Measurements from ENCODE around the gene GUCA1A. TPM values are rescaled to one million over a fixed set of nuclear protein-coding genes. Genes with fewer than 3 reads are reported as not detected.

GUCA1A gene
- total RNA-seq, 2 experiments from 2014 or later = not detected

GRCh38 chr6:42163981-42164380, 9.2 kb upstream of the GUCA1A start:
- Histone ChIP-seq H3K4me2 (ENCODE audit: low read length) (no peak overlapping the region), H3K27ac (ENCODE audit: low read depth, low read length, poor library complexity, severe bottlenecking) (no peak overlapping the region), H3K36me3 (ENCODE audit: insufficient read depth, low read length) (no peaks in the 10 kb centered on the region), H3K79me2 (ENCODE audit: insufficient read depth, low read depth, low read length) (no peaks in the 10 kb centered on the region), H3K4me1 (ENCODE audit: insufficient read depth, low read length, poor library complexity, severe bottlenecking) (no peaks in the 10 kb centered on the region), H4K20me1 (ENCODE audit: insufficient read depth, low read length) (no peaks in the 10 kb centered on the region), H3K4me3 (ENCODE audit: low read depth, low read length, poor library complexity, severe bottlenecking) (no peak overlapping the region), H3K9me3 (ENCODE audit: low read length) (no peaks in the 10 kb centered on the region), H3K9me2 (ENCODE audit: insufficient read depth, low read length) (no peaks in the 10 kb centered on the region), H2AFZ (ENCODE audit: low read length) (no peak overlapping the region)
- DNase-seq (ENCODE audit: low spot score) = no peak
- intact Hi-C loops (cut with micrococcal nuclease; ENCODE audit: unreplicated experiment) = loop anchor here (1.0 to 10.0 kb wide), 2 partner anchors 24 to 559 kb away; no protein-coding TSS in a partner anchor
- CTCF ChIA-PET (ENCODE audit: unreplicated experiment) = no interaction called here
- no peak for TF ChIP-seq EZH2phosphoT487 (IDR thresholded peaks at IDR 0.05; ENCODE audit: borderline replicate concordance, low read depth, low read length)
- TF ChIP-seq, protein P1, sequence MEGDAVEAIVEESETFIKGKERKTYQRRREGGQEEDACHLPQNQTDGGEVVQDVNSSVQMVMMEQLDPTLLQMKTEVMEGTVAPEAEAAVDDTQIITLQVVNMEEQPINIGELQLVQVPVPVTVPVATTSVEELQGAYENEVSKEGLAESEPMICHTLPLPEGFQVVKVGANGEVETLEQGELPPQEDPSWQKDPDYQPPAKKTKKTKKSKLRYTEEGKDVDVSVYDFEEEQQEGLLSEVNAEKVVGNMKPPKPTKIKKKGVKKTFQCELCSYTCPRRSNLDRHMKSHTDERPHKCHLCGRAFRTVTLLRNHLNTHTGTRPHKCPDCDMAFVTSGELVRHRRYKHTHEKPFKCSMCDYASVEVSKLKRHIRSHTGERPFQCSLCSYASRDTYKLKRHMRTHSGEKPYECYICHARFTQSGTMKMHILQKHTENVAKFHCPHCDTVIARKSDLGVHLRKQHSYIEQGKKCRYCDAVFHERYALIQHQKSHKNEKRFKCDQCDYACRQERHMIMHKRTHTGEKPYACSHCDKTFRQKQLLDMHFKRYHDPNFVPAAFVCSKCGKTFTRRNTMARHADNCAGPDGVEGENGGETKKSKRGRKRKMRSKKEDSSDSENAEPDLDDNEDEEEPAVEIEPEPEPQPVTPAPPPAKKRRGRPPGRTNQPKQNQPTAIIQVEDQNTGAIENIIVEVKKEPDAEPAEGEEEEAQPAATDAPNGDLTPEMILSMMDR (conservative IDR thresholded peaks at IDR 0.05; ENCODE audit: low read length) = no peak
- POLR2A ChIA-PET = no interaction called here
- no TSS peak for BruUV-seq (replicated peaks)

DNA sequence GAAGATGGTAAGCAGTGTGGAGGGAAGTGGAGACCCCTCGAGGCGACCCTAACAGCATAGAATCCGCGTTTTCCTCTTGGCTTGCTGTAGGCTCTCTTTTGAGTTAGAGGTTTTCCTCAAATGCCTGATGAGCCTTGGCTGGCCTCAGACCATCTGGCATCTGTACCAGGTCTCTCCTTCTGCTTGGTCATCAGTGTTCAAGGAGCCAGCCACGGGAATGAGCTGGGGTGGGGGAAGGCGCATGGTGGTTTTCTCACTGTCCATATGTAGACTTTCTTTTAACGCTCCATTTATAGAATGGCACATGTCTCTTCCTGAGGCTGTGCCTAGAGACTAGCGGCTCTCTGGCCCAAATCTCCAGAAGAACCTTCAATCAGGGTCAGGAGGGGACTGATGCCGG, 8.1 kb upstream of the GUCA1A start:
- ChIA-PET POLR2A (interaction anchor here (0.9 kb wide), 1 partner anchor 66 kb away, joined by 3 read pairs; no protein-coding TSS in a partner anchor), CTCF (ENCODE audit: unreplicated experiment) (no interaction called here)
- Histone ChIP-seq H3K9me2 (ENCODE audit: insufficient read depth, low read length) (no peaks in the 10 kb centered on the region), H4K20me1 (ENCODE audit: insufficient read depth, low read length) (no peaks in the 10 kb centered on the region), H3K79me2 (ENCODE audit: insufficient read depth, low read depth, low read length) (no peaks in the 10 kb centered on the region), H3K36me3 (ENCODE audit: insufficient read depth, low read length) (no peaks in the 10 kb centered on the region), H3K9me3 (ENCODE audit: low read length) (no peaks in the 10 kb centered on the region), H3K4me2 (ENCODE audit: low read length) (no peak overlapping the region), H3K4me3 (ENCODE audit: low read depth, low read length, poor library complexity, severe bottlenecking) (no peak overlapping the region), H2AFZ (ENCODE audit: low read length) (no peak overlapping the region), H3K4me1 (ENCODE audit: insufficient read depth, low read length, poor library complexity, severe bottlenecking) (no peaks in the 10 kb centered on the region), H3K27ac (ENCODE audit: low read depth, low read length, poor library complexity, severe bottlenecking) (no peak overlapping the region)
- no TSS peak for BruUV-seq (replicated peaks)
- no peak for TF ChIP-seq EZH2phosphoT487 (IDR thresholded peaks at IDR 0.05; ENCODE audit: borderline replicate concordance, low read depth, low read length)
- TF ChIP-seq, protein P1 (conservative IDR thresholded peaks at IDR 0.05; ENCODE audit: low read length) = no peak
- DNase-seq (ENCODE audit: low spot score) = no peak
- intact Hi-C loops (cut with micrococcal nuclease; ENCODE audit: unreplicated experiment) = loop anchor here (10.0 kb wide), 1 partner anchor 560 kb away; no protein-coding TSS in a partner anchor

GRCh38 chr6:42166444-42167141, 6.6 kb upstream of the GUCA1A start:
- no peaks in the 10 kb centered on the region for H3K9me2 ChIP-seq (ENCODE audit: insufficient read depth, low read length)
- H4K20me1 ChIP-seq (ENCODE audit: insufficient read depth, low read length) = no peaks in the 10 kb centered on the region
- DNase-seq (ENCODE audit: low spot score) = peak; percentile 77
- H2AFZ ChIP-seq (ENCODE audit: low read length) = no peak overlapping the region
- POLR2A ChIA-PET = interaction anchor here (0.6 to 1.3 kb wide), 2 partner anchors 10 to 966 kb away, joined by 3 to 13 read pairs; partner anchors contain the start of gene TREML2
- H3K36me3 ChIP-seq (ENCODE audit: insufficient read depth, low read length) = no peaks in the 10 kb centered on the region
- H3K79me2 ChIP-seq (ENCODE audit: insufficient read depth, low read depth, low read length) = no peaks in the 10 kb centered on the region
- no peaks in the 10 kb centered on the region for H3K9me3 ChIP-seq (ENCODE audit: low read length)
- CTCF ChIA-PET (ENCODE audit: unreplicated experiment) = no interaction called here
- no peak for TF ChIP-seq EZH2phosphoT487 (IDR thresholded peaks at IDR 0.05; ENCODE audit: borderline replicate concordance, low read depth, low read length)
- TF ChIP-seq, protein P1 (conservative IDR thresholded peaks at IDR 0.05; ENCODE audit: low read length) = peak; percentile 91
- no peaks in the 10 kb centered on the region for H3K4me1 ChIP-seq (ENCODE audit: insufficient read depth, low read length, poor library complexity, severe bottlenecking)
- H3K4me3 ChIP-seq (ENCODE audit: low read depth, low read length, poor library complexity, severe bottlenecking) = no peak overlapping the region
- no peak overlapping the region for H3K27ac ChIP-seq (ENCODE audit: low read depth, low read length, poor library complexity, severe bottlenecking)
- no peak overlapping the region for H3K4me2 ChIP-seq (ENCODE audit: low read length)
- no TSS peak for BruUV-seq (replicated peaks)
- intact Hi-C loops (cut with micrococcal nuclease; ENCODE audit: unreplicated experiment) = loop anchor here (1.0 to 10.0 kb wide), 3 partner anchors 91 to 562 kb away; partner anchors contain the start of gene PRICKLE4
